K562 (cell line): ENCODE measurements around the gene VWC2. TPM values are rescaled to one million over a fixed set of nuclear protein-coding genes. Genes with fewer than 3 reads are reported as not detected.

ENCODE experiments used
- ATAC-seq: fragments of 200-7000 bp; cut with Tn5 transposase; 3 replicates; pipeline ENCODE4 v1.9.1; 2020; ENCODE audit warnings: moderate library complexity
- BruUV-seq: library from RNA; stranded (reverse); fragments of 400-500 nt; replicated peaks from 2 replicates; lab custom pipeline; 2021; lab: Mats Ljungman, UMichigan
- CTCF ChIA-PET: fragments of 300-600 bp; formaldehyde crosslinking; extraction: SDS; loops from one replicate; lab custom pipeline; 2021; ENCODE audit warnings: low intra/inter-chr PET ratio; lab: Yijun Ruan, JAX
- POLR2A ChIA-PET: fragments of 300-600, 350-650 bp; sonication (Branson Sonifier 250); formaldehyde crosslinking; extraction: SDS; loops from one replicate; lab custom pipeline; 2021; ENCODE audit warnings: antibody characterized with exemption, inconsistent platforms; lab: Yijun Ruan, JAX
- DNase-seq, 4 experiments: peaks; one replicate each; pipeline versions ENCODE4 v3.0.0 to v3.0.0-alpha.2; 2011 to 2018; ENCODE audit warnings: low spot score in 3 of 4, mixed read lengths in 3 of 4; ENCODE audit errors: extremely low read depth in 1 of 4
- FAIRE-seq: peaks from 2 replicates; lab custom pipeline; 2011; peaks lifted over from hg19 to GRCh38; lab: Jason Lieb, UNC
- H2AFZ ChIP-seq: 2 replicates; pipeline ENCODE4 v1.6.0; 2011; ENCODE audit warnings: low read depth, low read length, control low read depth, inconsistent platforms
- H3K27ac ChIP-seq: fragments of 200-600 bp; 3 replicates; pipeline ENCODE4 v1.8.0; 2011; ENCODE audit warnings: low read depth, mild to moderate bottlenecking, control low read depth, inconsistent platforms, low read length, moderate library complexity, mixed read lengths; ENCODE audit errors: extremely low read depth
- H3K27me3 ChIP-seq, 2 experiments: fragments of 300-600 bp in 1 of 2; 2 replicates in 1 of 2; 3 replicates in 1 of 2; pipeline versions ENCODE4 v1.6.0 to v1.8.0; 2011; ENCODE audit warnings: inconsistent platforms in 2 of 2, low read length in 2 of 2, mild to moderate bottlenecking in 1 of 2, mixed read lengths in 1 of 2, moderate library complexity in 1 of 2; ENCODE audit not compliant: control insufficient read depth in 2 of 2, insufficient read depth in 2 of 2
- H3K36me3 ChIP-seq: fragments of 300-600 bp; 3 replicates; pipeline ENCODE4 v1.8.0; 2011; ENCODE audit warnings: mild to moderate bottlenecking, low read length, inconsistent platforms; ENCODE audit not compliant: control insufficient read depth, insufficient read depth
- H3K4me1 ChIP-seq, 2 experiments: fragments of 200-600 bp in 1 of 2; replicated peaks in 1 of 2; 2 replicates in 1 of 2; 3 replicates in 1 of 2; pipeline versions ENCODE4 v1.5.1 to v1.8.0; 2011; ENCODE audit warnings: inconsistent platforms in 2 of 2, low read length in 2 of 2, mild to moderate bottlenecking in 1 of 2, mixed read lengths in 1 of 2, moderate library complexity in 1 of 2; ENCODE audit not compliant: control insufficient read depth in 2 of 2, insufficient read depth in 2 of 2
- H3K4me2 ChIP-seq: 2 replicates; pipeline ENCODE4 v1.6.1; 2011; ENCODE audit warnings: low read length, control low read depth, inconsistent platforms, mixed read lengths; ENCODE audit not compliant: insufficient read depth
- H3K4me3 ChIP-seq: fragments of 200-600 bp; sonication (generic), shearing (Covaris generic); 2 replicates; pipeline ENCODE4 v1.5.1; 2016; ENCODE audit warnings: control low read depth, inconsistent platforms
- H3K79me2 ChIP-seq: fragments of 200-600 bp; 3 replicates; pipeline ENCODE4 v1.8.0; 2011; ENCODE audit warnings: low read length, inconsistent platforms; ENCODE audit not compliant: control insufficient read depth, insufficient read depth
- H3K9ac ChIP-seq, 2 experiments: 2 replicates each; pipeline versions ENCODE4 v1.6.0 to v1.6.1; 2011; ENCODE audit warnings: low read depth in 2 of 2, low read length in 2 of 2, control low read depth in 1 of 2, inconsistent platforms in 1 of 2, mild to moderate bottlenecking in 1 of 2, mixed read lengths in 1 of 2; ENCODE audit not compliant: insufficient read depth in 1 of 2
- H3K9me1 ChIP-seq: one replicate; pipeline ENCODE4 v1.6.0; 2011; ENCODE audit warnings: inconsistent platforms, mild to moderate bottlenecking, low read length, moderate library complexity; ENCODE audit not compliant: control insufficient read depth, insufficient read depth
- H3K9me3 ChIP-seq: replicated peaks from 2 replicates; pipeline ENCODE4 v1.5.1; 2011; ENCODE audit warnings: low read depth, low read length, inconsistent platforms; ENCODE audit not compliant: control insufficient read depth, insufficient read depth
- H4K20me1 ChIP-seq: replicated peaks from 2 replicates; pipeline ENCODE4 v1.6.1; 2011; ENCODE audit warnings: low read length, inconsistent platforms, mixed read lengths; ENCODE audit not compliant: control insufficient read depth, insufficient read depth
- BACH1 ChIP-seq: fragments of 200-800 bp; sonication (Bioruptor generic); IDR thresholded peaks from 2 replicates; pipeline ENCODE4 v1.6.1; 2016; ENCODE audit warnings: missing genetic modification characterization, missing compliant biosample characterization
- CHCHD3 ChIP-seq: fragments of 250-450 bp; sonication (Bioruptor Pico); IDR thresholded peaks from 2 replicates; pipeline ENCODE4 v2.1.2; 2022; ENCODE audit warnings: mild to moderate bottlenecking
- MECOM ChIP-seq: fragments of 250-450 bp; sonication (Bioruptor Pico); IDR thresholded peaks from 2 replicates; pipeline ENCODE4 v1.8.0; 2022; ENCODE audit warnings: inconsistent platforms
- MEF2A ChIP-seq: IDR thresholded peaks from 2 replicates; pipeline ENCODE4 v1.6.1; 2011; ENCODE audit warnings: low read depth, mild to moderate bottlenecking, low read length, moderate library complexity; ENCODE audit not compliant: control insufficient read depth
- NFIC ChIP-seq: fragments of 450-650 bp; IDR thresholded peaks from 2 replicates; pipeline ENCODE4 v1.6.1; 2017; ENCODE audit warnings: mild to moderate bottlenecking, inconsistent platforms
- NR3C1 ChIP-seq: sonication (generic); formaldehyde crosslinking; IDR thresholded peaks from 2 replicates; pipeline ENCODE4 v1.8.1; 2022; ENCODE audit warnings: missing genetic modification reagents
- TFAP4 ChIP-seq: sonication (generic); formaldehyde crosslinking; IDR thresholded peaks from 2 replicates; pipeline ENCODE4 v1.8.0; 2022; ENCODE audit warnings: missing genetic modification reagents, mild to moderate bottlenecking, moderate library complexity, borderline replicate concordance
- ZNF398 ChIP-seq: fragments of 250-450 bp; sonication (Bioruptor Pico); IDR thresholded peaks from 2 replicates; pipeline ENCODE4 v1.8.0; 2021; ENCODE audit warnings: moderate library complexity, mild to moderate bottlenecking, inconsistent platforms
- ZNF436 ChIP-seq: fragments of 250-450, 450-650 bp; sonication (Bioruptor Pico); formaldehyde crosslinking; IDR thresholded peaks from 2 replicates; pipeline ENCODE4 v1.7.0; 2020; ENCODE audit warnings: mild to moderate bottlenecking
- ZNF583 ChIP-seq: fragments of 250-450 bp; sonication (Bioruptor Pico); IDR thresholded peaks from 2 replicates; pipeline ENCODE4 v1.4.0; 2020
- ZNF778 ChIP-seq: fragments of 450-650 bp; formaldehyde crosslinking; IDR thresholded peaks from 2 replicates; pipeline ENCODE4 v1.4.0; 2020; ENCODE audit warnings: mild to moderate bottlenecking, moderate library complexity
- WGBS: fragments of 100-300 bp; shearing (Covaris generic); methylation state at CpG from one replicate; pipeline ENCODE4 v1.1.6; 2016; ENCODE audit warnings: low coverage, mixed read lengths; ENCODE audit not compliant: insufficient coverage; ENCODE audit errors: missing lambda C conversion rate; 5-methylcytosine and 5-hydroxymethylcytosine counted together
- in situ Hi-C: fragments of 300-500 bp; cut with MboI; formaldehyde crosslinking; loops from 4 replicates; pipeline ENCODE4 v1.15.0; 2018; ENCODE audit warnings: inconsistent platforms, mixed read lengths
- intact Hi-C: fragments of 100-400 bp; cut with micrococcal nuclease; formaldehyde crosslinking; loops from 2 replicates; pipeline ENCODE4 v1.14.2; 2022
- polyA plus RNA-seq, 8 experiments: library from polyadenylated mRNA; depleted of rRNA in 4 of 8; stranded (reverse) in 5 of 8; unstranded in 3 of 8; fragments of >200 nt; fragmentation: Nextera tagmentation in 2 of 8; fragmentation: Illumina TruSeq in 1 of 8; extraction: Ambion mirVana in 2 of 8; extraction: Trizol in 1 of 8; gene quantifications; 2 replicates each; pipeline versions ENCODE4 v1.2.1 to v1.2.3, GENCODE V29; 2011 to 2014; ENCODE audit warnings: inconsistent platforms in 1 of 8, missing spikeins in 1 of 8
- total RNA-seq, 7 experiments: library from RNA; depleted of rRNA in 6 of 7; stranded (reverse); fragments of >200 nt in 6 of 7; fragmentation: Illumina TruSeq in 2 of 7; extraction: Trizol in 2 of 7; gene quantifications; 2 replicates each; pipeline versions ENCODE4 v1.2.1 to v1.2.3, GENCODE V29; 2011 to 2021; ENCODE audit warnings: low replicate concordance in 1 of 7

VWC2 gene
- total and polyA plus RNA-seq, 9 of the 15 experiments (the other 6 are each of a cell fraction or from before 2014, with no cell fraction given): not detected

- no peak for FAIRE-seq
Measured at GRCh38 chr7:49855281-49855980, 82.0 kb downstream of the VWC2 start.

More at GRCh38 chr7:49855281-49855980, 82.0 kb downstream of the VWC2 start:
- Histone ChIP-seq H3K36me3 (no peaks in the 10 kb centered on the region), H3K9me3 (no peaks in the 10 kb centered on the region), H3K27me3 (no peaks in the 10 kb centered on the region), H2AFZ (no peak overlapping the region), H3K9me1 (no peaks in the 10 kb centered on the region), H3K4me3 (no peak overlapping the region), H3K9ac (no peak overlapping the region), H3K27ac (no peak overlapping the region), H3K79me2 (no peaks in the 10 kb centered on the region), H4K20me1 (no peaks in the 10 kb centered on the region), H3K4me1 (no peaks in the 10 kb centered on the region), H3K4me2 (no peak overlapping the region)
- WGBS: 2% methylated on average over 4 of the region's 7 CpGs
- no peak for DNase-seq
- POLR2A ChIA-PET: interaction anchor here (0.7 kb wide), 1 partner anchor 581 kb away, joined by 3 read pairs; no protein-coding TSS in a partner anchor
- intact Hi-C loops: loop anchor here (10.0 kb wide), 1 partner anchor 559 kb away; no protein-coding TSS in a partner anchor
- no TSS peak for BruUV-seq
- in situ Hi-C loops: no loop called here
- CTCF ChIA-PET: no interaction called here
- TF ChIP-seq ZNF778 (CRISPR knock-in tag) (no peak), NFIC (no peak), ZNF436 (CRISPR knock-in tag) (no peak), MECOM (CRISPR knock-in tag) (no peak), BACH1 (tag) (no peak), NR3C1 (no peak), ZNF583 (CRISPR knock-in tag) (no peak), MEF2A (no peak), TFAP4 (no peak), CHCHD3 (CRISPR knock-in tag) (no peak), ZNF398 (CRISPR knock-in tag) (no peak)
- no peak for ATAC-seq
